ENCODE measurements around the gene SHISAL2B. TPM values are rescaled to one million over a fixed set of nuclear protein-coding genes. Genes with fewer than 3 reads are reported as not detected.

Gene SHISAL2B
- polyA plus RNA-seq, 3 donors: not detected

DNA sequence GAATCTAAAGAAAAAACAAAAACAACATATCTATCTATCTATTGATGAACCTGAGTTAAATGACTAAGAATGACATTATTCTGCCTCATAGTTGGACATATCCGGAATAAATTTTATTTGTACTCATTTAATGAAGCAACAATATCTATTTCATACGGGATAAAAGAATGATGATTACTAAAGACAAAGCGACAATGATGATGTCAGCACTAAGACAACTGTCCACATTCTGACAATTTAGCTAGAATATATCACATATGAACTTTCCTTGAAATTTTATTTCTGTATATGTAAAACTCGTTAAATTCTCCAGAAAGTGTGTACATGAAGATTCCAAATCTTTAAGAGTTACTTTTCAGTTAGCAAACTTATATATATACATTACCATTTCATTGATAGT, 23.2 kb upstream of the SHISAL2B start:
- no CpG with 5 or more reads among the region's 4 CpGs for WGBS (ENCODE audit: insufficient coverage)
- Mint-ChIP-seq H3K4me1 (no peaks in the 10 kb centered on the region), H3K27me3 (ENCODE audit: low read depth in 3 of 3) (peaks cover 2 to 8% (median 5%) of the 10 kb centered on the region in 3 donors)

DNA sequence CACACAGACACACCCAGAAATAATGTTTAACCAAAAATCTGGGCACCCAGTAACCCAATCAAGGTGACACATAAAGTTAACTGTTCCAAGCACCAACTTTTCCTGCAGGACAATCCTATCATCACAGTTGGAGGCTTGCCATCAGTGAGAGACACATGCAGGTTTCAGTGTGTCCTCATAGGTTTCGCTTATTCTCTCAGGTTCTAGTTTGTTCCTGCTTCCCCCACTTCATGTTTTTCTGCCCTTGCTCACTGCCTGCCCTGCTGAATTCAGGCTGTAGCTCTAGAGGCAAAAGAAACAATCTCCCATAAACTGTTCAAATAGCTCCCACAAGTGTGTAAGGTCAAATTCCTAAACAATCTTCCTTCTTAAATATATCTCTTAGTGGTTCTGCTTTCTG, 20.0 kb upstream of the SHISAL2B start:
- Histone ChIP-seq H3K27ac (ENCODE audit: low read depth in 1 of 2, low read length in 2 of 2) (no peak overlapping the region), H3K79me2 (ENCODE audit: insufficient read depth, low read length) (no peaks in the 10 kb centered on the region), H3K9ac (ENCODE audit: insufficient read depth, low read length, poor library complexity, severe bottlenecking) (no peak overlapping the region), H3K27me3 (ENCODE audit: control insufficient read depth in 2 of 2, insufficient read depth in 2 of 2, low read length in 2 of 2) (no peaks in the 10 kb centered on the region), H3K36me3 (replicated peaks in 1 of 2; ENCODE audit: control insufficient read depth in 1 of 2, insufficient read depth in 2 of 2, low read length in 2 of 2) (no peaks in the 10 kb centered on the region), H4K20me1 (ENCODE audit: insufficient read depth, low read length) (no peaks in the 10 kb centered on the region), H3K4me1 (ENCODE audit: control insufficient read depth in 1 of 2, insufficient read depth in 2 of 2, low read length in 2 of 2) (no peaks in the 10 kb centered on the region), H3K4me3 (replicated peaks in 1 of 3; ENCODE audit: low read depth in 2 of 3, low read length in 3 of 3) (no peak overlapping the region), H3K9me3 (replicated peaks in 1 of 2; ENCODE audit: control insufficient read depth in 1 of 2, insufficient read depth in 1 of 2, low read length in 2 of 2) (no peaks in the 10 kb centered on the region), H3K4me2 (replicated peaks; ENCODE audit: extremely low read depth, low read length, poor library complexity, severe bottlenecking) (no peak overlapping the region), H2AFZ (ENCODE audit: insufficient read depth, low read depth, low read length, poor library complexity, severe bottlenecking) (no peak overlapping the region)
- H3K27ac Mint-ChIP-seq: no peak overlapping the region
- DNase-seq: no peak
- no peaks in the 10 kb centered on the region for H3K4me1 Mint-ChIP-seq
- peaks cover 1 to 15% (median 5%) of the 10 kb centered on the region in 7 donors for H3K9me3 Mint-ChIP-seq
- no peaks in the 10 kb centered on the region for H3K36me3 Mint-ChIP-seq
- intact Hi-C loops (cut with micrococcal nuclease): no loop called here
- WGBS (ENCODE audit: insufficient coverage): 100% methylated on average over 1 of the region's 1 CpG
- peaks cover 3 to 4% (median 4%) of the 10 kb centered on the region in 3 donors for H3K27me3 Mint-ChIP-seq (ENCODE audit: low read depth in 3 of 3)
- TF ChIP-seq, protein P1, sequence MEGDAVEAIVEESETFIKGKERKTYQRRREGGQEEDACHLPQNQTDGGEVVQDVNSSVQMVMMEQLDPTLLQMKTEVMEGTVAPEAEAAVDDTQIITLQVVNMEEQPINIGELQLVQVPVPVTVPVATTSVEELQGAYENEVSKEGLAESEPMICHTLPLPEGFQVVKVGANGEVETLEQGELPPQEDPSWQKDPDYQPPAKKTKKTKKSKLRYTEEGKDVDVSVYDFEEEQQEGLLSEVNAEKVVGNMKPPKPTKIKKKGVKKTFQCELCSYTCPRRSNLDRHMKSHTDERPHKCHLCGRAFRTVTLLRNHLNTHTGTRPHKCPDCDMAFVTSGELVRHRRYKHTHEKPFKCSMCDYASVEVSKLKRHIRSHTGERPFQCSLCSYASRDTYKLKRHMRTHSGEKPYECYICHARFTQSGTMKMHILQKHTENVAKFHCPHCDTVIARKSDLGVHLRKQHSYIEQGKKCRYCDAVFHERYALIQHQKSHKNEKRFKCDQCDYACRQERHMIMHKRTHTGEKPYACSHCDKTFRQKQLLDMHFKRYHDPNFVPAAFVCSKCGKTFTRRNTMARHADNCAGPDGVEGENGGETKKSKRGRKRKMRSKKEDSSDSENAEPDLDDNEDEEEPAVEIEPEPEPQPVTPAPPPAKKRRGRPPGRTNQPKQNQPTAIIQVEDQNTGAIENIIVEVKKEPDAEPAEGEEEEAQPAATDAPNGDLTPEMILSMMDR (IDR thresholded peaks at IDR 0.05): no peak
- no peak overlapping the region for H3K4me3 Mint-ChIP-seq

More for the DNA sequence above, 23.2 kb upstream of the SHISAL2B start:
- Histone ChIP-seq H3K27me3 (ENCODE audit: control insufficient read depth in 2 of 2, insufficient read depth in 2 of 2, low read length in 2 of 2) (no peaks in the 10 kb centered on the region), H3K4me1 (ENCODE audit: control insufficient read depth in 1 of 2, insufficient read depth in 2 of 2, low read length in 2 of 2) (no peaks in the 10 kb centered on the region), H2AFZ (ENCODE audit: insufficient read depth, low read depth, low read length, poor library complexity, severe bottlenecking) (no peak overlapping the region), H3K36me3 (replicated peaks in 1 of 2; ENCODE audit: control insufficient read depth in 1 of 2, insufficient read depth in 2 of 2, low read length in 2 of 2) (no peaks in the 10 kb centered on the region), H3K4me2 (replicated peaks; ENCODE audit: extremely low read depth, low read length, poor library complexity, severe bottlenecking) (no peak overlapping the region), H3K9me3 (replicated peaks in 1 of 2; ENCODE audit: control insufficient read depth in 1 of 2, insufficient read depth in 1 of 2, low read length in 2 of 2) (no peaks in the 10 kb centered on the region), H3K9ac (ENCODE audit: insufficient read depth, low read length, poor library complexity, severe bottlenecking) (no peak overlapping the region), H3K4me3 (replicated peaks in 1 of 3; ENCODE audit: low read depth in 2 of 3, low read length in 3 of 3) (no peak overlapping the region), H3K79me2 (ENCODE audit: insufficient read depth, low read length) (no peaks in the 10 kb centered on the region), H3K27ac (ENCODE audit: low read depth in 1 of 2, low read length in 2 of 2) (no peak overlapping the region), H4K20me1 (ENCODE audit: insufficient read depth, low read length) (no peaks in the 10 kb centered on the region)
- no peak for DNase-seq
- Mint-ChIP-seq H3K36me3 (no peaks in the 10 kb centered on the region), H3K9me3 (peaks cover 1 to 11% (median 5%) of the 10 kb centered on the region in 7 donors), H3K27ac (no peak overlapping the region), H3K4me3 (no peak overlapping the region)
- intact Hi-C loops (cut with micrococcal nuclease): no loop called here
- TF ChIP-seq, protein P1 (IDR thresholded peaks at IDR 0.05): no peak
